Measurements from ENCODE around the gene THOP1.
A peak's percentile ranks its signal among the peaks of the same experiment; 100 is the strongest.

Gene THOP1

GRCh38 chr19:2824129-2824528 is 38.8 kb downstream of the THOP1 start:
- no peak for TF ChIP-seq CTCF (IDR thresholded peaks at IDR 0.05; ENCODE audit: low read depth, low read length)
- no peak overlapping the region for H3K4me3 ChIP-seq (ENCODE audit: low read depth, low read length)

- TF ChIP-seq CTCF (IDR thresholded peaks at IDR 0.05; ENCODE audit: low read depth, low read length), result no peak
- no peak overlapping the region for H3K4me3 ChIP-seq (ENCODE audit: low read depth, low read length)
These were observed 41.7 kb downstream of the THOP1 start for GRCh38 chr19:2827022-2827421.

- H3K4me3 ChIP-seq (ENCODE audit: low read depth, low read length), result no peak overlapping the region
- TF ChIP-seq CTCF (IDR thresholded peaks at IDR 0.05; ENCODE audit: low read depth, low read length), result no peak
These were observed 42.7 kb downstream of the THOP1 start for GRCh38 chr19:2827840-2828489.

- TF ChIP-seq CTCF (IDR thresholded peaks at IDR 0.05; ENCODE audit: low read depth, low read length), result no peak
- no peak overlapping the region for H3K4me3 ChIP-seq (ENCODE audit: low read depth, low read length)
These were observed 49.1 kb downstream of the THOP1 start for GRCh38 chr19:2834294-2834871.

- no peak for TF ChIP-seq CTCF (IDR thresholded peaks at IDR 0.05; ENCODE audit: low read depth, low read length)
- no peak overlapping the region for H3K4me3 ChIP-seq (ENCODE audit: low read depth, low read length)
These were observed 52.1 kb downstream of the THOP1 start for GRCh38 chr19:2837430-2837829.

- TF ChIP-seq CTCF (IDR thresholded peaks at IDR 0.05; ENCODE audit: low read depth, low read length), result 0 out of 2 replicates have a peak, but pooled peaks have one; percentile 10
- peak within 1 kb of the TSS; percentile 81 for H3K4me3 ChIP-seq (ENCODE audit: low read depth, low read length)
These were observed 55.8 kb downstream of the THOP1 start, which contains the start of gene ZNF555 for GRCh38 chr19:2840794-2841791. ZNF555 (plus strand) TSS chr19:2841475; CDS start chr19:2841573, 98 bp downstream.
